Measurements from ENCODE around the gene NAALADL2. TPM values are rescaled to one million over a fixed set of nuclear protein-coding genes. Genes with fewer than 3 reads are reported as not detected.

Gene NAALADL2
- total and polyA plus RNA-seq, 7 donors: 0.56 to 3.3 (median 1.6) TPM

- intact Hi-C loops (cut with DNase I): loop anchor here in 1 of 2 donors (5.0 kb wide), 1 partner anchor 196 kb away; no protein-coding TSS in a partner anchor
- no peak for ATAC-seq
Observed at GRCh38 chr3:175185903-175186302, 326.8 kb downstream of the NAALADL2 start.

GRCh38 chr3:175186511-175186910 lies 327.4 kb downstream of the NAALADL2 start:
- Histone ChIP-seq H3K4me3 (no peak overlapping the region), H3K36me3 (ENCODE audit: insufficient read depth in 1 of 2, low read depth in 1 of 2) (no peaks in the 10 kb centered on the region), H3K27me3 (ENCODE audit: insufficient read depth in 3 of 3, low read length in 2 of 3) (no peaks in the 10 kb centered on the region), H3K4me1 (no peaks in the 10 kb centered on the region), H3K9me3 (no peaks in the 10 kb centered on the region), H3K27ac (no peak overlapping the region)
- ATAC-seq (no peak), DNase-seq (no peak)
- no peak for TF ChIP-seq CTCF (IDR thresholded peaks at IDR 0.05)
- 50 to 75% (median 70%) methylated on average over 3 of the region's 3 CpGs for WGBS, 3 donors
- intact Hi-C loops (cut with DNase I): loop anchor here in 1 of 2 donors (5.0 kb wide), 1 partner anchor 196 kb away; no protein-coding TSS in a partner anchor

More at GRCh38 chr3:175185903-175186302, 326.8 kb downstream of the NAALADL2 start:
- Histone ChIP-seq H3K4me3 (no peak overlapping the region), H3K27ac (no peak overlapping the region), H3K9me3 (no peaks in the 10 kb centered on the region), H3K36me3 (ENCODE audit: insufficient read depth in 1 of 2, low read depth in 1 of 2) (no peaks in the 10 kb centered on the region), H3K27me3 (ENCODE audit: insufficient read depth in 3 of 3, low read length in 2 of 3) (no peaks in the 10 kb centered on the region), H3K4me1 (no peaks in the 10 kb centered on the region)
- TF ChIP-seq CTCF (IDR thresholded peaks at IDR 0.05): no peak
- DNase-seq: no peak
- WGBS, 3 donors: 36 to 59% (median 50%) methylated on average over 1 of the region's 1 CpG

- ATAC-seq (no peak), DNase-seq (no peak)
- H3K27ac ChIP-seq: no peak overlapping the region
- H3K4me3 ChIP-seq: no peak overlapping the region
- no peaks in the 10 kb centered on the region for H3K4me1 ChIP-seq
- 93 to 94% (median 94%) methylated on average over 2 of the region's 2 CpGs for WGBS, 3 donors
- H3K9me3 ChIP-seq: no peaks in the 10 kb centered on the region
- intact Hi-C loops (cut with DNase I): loop anchor here in 1 of 2 donors (5.0 kb wide), 1 partner anchor 195 kb away; no protein-coding TSS in a partner anchor
- no peaks in the 10 kb centered on the region for H3K36me3 ChIP-seq (ENCODE audit: insufficient read depth in 1 of 2, low read depth in 1 of 2)
- TF ChIP-seq CTCF (IDR thresholded peaks at IDR 0.05): no peak
- H3K27me3 ChIP-seq (ENCODE audit: insufficient read depth in 3 of 3, low read length in 2 of 3): no peaks in the 10 kb centered on the region
Observed at GRCh38 chr3:175187586-175187985, 328.5 kb downstream of the NAALADL2 start.

GRCh38 chr3:175192536-175192935 lies 333.4 kb downstream of the NAALADL2 start:
- Histone ChIP-seq H3K4me3 (no peak overlapping the region), H3K4me1 (no peaks in the 10 kb centered on the region), H3K36me3 (ENCODE audit: insufficient read depth in 1 of 2, low read depth in 1 of 2) (no peaks in the 10 kb centered on the region), H3K27me3 (ENCODE audit: insufficient read depth in 3 of 3, low read length in 2 of 3) (no peaks in the 10 kb centered on the region), H3K27ac (no peak overlapping the region), H3K9me3 (no peaks in the 10 kb centered on the region)
- 38 to 54% (median 47%) methylated on average over 3 of the region's 3 CpGs for WGBS, 3 donors
- intact Hi-C loops (cut with DNase I): no loop called here
- ATAC-seq: no peak
- no peak for TF ChIP-seq CTCF (IDR thresholded peaks at IDR 0.05)
- DNase-seq: no peak

Measured in psoas muscle (tissue), 8 donors.